HCT116 (cell line): ENCODE data around the gene YLPM1.

Experiments
- CEBPB ChIP-seq: IDR thresholded peaks from 2 replicates; pipeline ENCODE4 v1.6.1; 2012; ENCODE audit warnings: low read depth
- CTCF ChIP-seq, 3 experiments: fragments of 200-600 bp in 1 of 3; sonication (generic) in 1 of 3; IDR thresholded peaks in 2 of 3; conservative IDR thresholded peaks in 1 of 3; 2 replicates each; pipeline ENCODE4 v1.5.1; 2012 to 2017; ENCODE audit warnings: low read depth in 2 of 3, low read length in 2 of 3, antibody characterized with exemption in 1 of 3, borderline replicate concordance in 1 of 3, control low read depth in 1 of 3, mild to moderate bottlenecking in 1 of 3, mixed read lengths in 1 of 3, mixed run types in 1 of 3, moderate library complexity in 1 of 3; ENCODE audit not compliant: insufficient read depth in 1 of 3
- EZH2 ChIP-seq: fragments of 200-600 bp; sonication (generic); IDR thresholded peaks from 2 replicates; pipeline ENCODE4 v1.6.1; 2017; ENCODE audit warnings: antibody characterized with exemption, mixed run types
- POLR2A ChIP-seq: IDR thresholded peaks from 2 replicates; pipeline ENCODE4 v1.7.0; 2011; ENCODE audit warnings: borderline replicate concordance; ENCODE audit not compliant: insufficient read depth, insufficient read length; ENCODE audit errors: extremely low read depth
- TCF7L2 ChIP-seq: IDR thresholded peaks from 2 replicates; pipeline ENCODE4 v1.7.0; 2011; ENCODE audit warnings: borderline replicate concordance, inconsistent platforms; ENCODE audit not compliant: insufficient read depth, insufficient read length; ENCODE audit errors: extremely low read depth

DNA sequence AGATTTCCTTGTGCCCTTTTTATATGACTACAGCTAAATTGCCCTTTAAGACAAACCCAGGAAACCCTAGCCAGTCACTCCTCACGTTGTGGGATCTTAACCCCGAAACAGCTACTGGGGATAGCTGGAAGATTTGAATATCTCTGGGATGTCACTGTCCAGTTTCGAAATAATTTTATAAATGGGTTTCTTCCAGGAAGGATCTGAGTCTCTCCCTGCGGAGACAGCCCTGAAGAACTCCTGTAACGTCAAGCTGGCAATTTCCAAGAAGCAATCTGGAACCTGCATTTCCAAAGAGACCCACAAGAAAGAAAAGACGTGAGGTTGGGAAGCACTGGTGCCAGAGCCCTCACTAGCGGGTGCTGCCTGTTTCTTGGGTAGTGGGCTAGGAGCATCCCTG lies 91.9 kb downstream of the YLPM1 start:
- TF ChIP-seq POLR2A (no peak), CEBPB (no peak), EZH2 (no peak), CTCF (IDR thresholded peaks at IDR 0.05 in 2 of 3, conservative IDR thresholded peaks at IDR 0.05 in 1 of 3; ENCODE audit: borderline replicate concordance in 1 of 3, insufficient read depth in 1 of 3, low read depth in 2 of 3, low read length in 2 of 3) (no peak), TCF7L2 (no peak)
